ENCODE data around the gene ELF4. TPM values are rescaled to one million over a fixed set of nuclear protein-coding genes. Genes with fewer than 3 reads are reported as not detected.

ELF4 gene
- polyA plus RNA-seq, 1 donor from 2014 or later = not detected

- no peaks in the 10 kb centered on the region for H3K9me3 ChIP-seq (ENCODE audit: low read length)
- no peak overlapping the region for H3K9ac ChIP-seq (ENCODE audit: low read length)
- no peaks in the 10 kb centered on the region for H3K36me3 ChIP-seq (ENCODE audit: insufficient read depth, low read length)
- TF ChIP-seq RAD21 (conservative IDR thresholded peaks at IDR 0.05) (no peak), REST (IDR thresholded peaks at IDR 0.05; ENCODE audit: borderline replicate concordance) (no peak)
- H3F3A ChIP-seq (ENCODE audit: insufficient read depth, low read length, poor library complexity, severe bottlenecking) = no peaks in the 10 kb centered on the region
- no peak overlapping the region for H3K27ac ChIP-seq (ENCODE audit: low read length)
- H3K9me2 ChIP-seq (ENCODE audit: insufficient read depth, low read length) = no peaks in the 10 kb centered on the region
- no peak overlapping the region for H2AFZ ChIP-seq (ENCODE audit: low read depth, low read length)
- no peaks in the 10 kb centered on the region for H3K79me2 ChIP-seq (replicated peaks; ENCODE audit: insufficient read depth, low read length)
- H3K4me2 ChIP-seq (ENCODE audit: low read length) = no peak overlapping the region
- H3K27me3 ChIP-seq (ENCODE audit: insufficient read depth, low read depth, low read length) = no peaks in the 10 kb centered on the region
- no peak overlapping the region for H3K4me3 ChIP-seq (ENCODE audit: low read length)
- H4K20me1 ChIP-seq (ENCODE audit: insufficient read depth) = no peaks in the 10 kb centered on the region
Measured at GRCh38 chrX:130147631-130148030, 37.3 kb upstream of the ELF4 start.

GRCh38 chrX:130145123-130145522 lies 34.8 kb upstream of the ELF4 start:
- H4K20me1 ChIP-seq (ENCODE audit: insufficient read depth) = no peaks in the 10 kb centered on the region
- H3K9me2 ChIP-seq (ENCODE audit: insufficient read depth, low read length) = no peaks in the 10 kb centered on the region
- no peak overlapping the region for H3K27ac ChIP-seq (ENCODE audit: low read length)
- TF ChIP-seq TAF1 (IDR thresholded peaks at IDR 0.05; ENCODE audit: low read depth) (no peak), RAD21 (conservative IDR thresholded peaks at IDR 0.05) (no peak), EP300 (conservative IDR thresholded peaks at IDR 0.05; ENCODE audit: poor library complexity, severe bottlenecking) (no peak), SMC3 (conservative IDR thresholded peaks at IDR 0.05; ENCODE audit: poor library complexity) (no peak), MXI1 (conservative IDR thresholded peaks at IDR 0.05; ENCODE audit: poor library complexity, severe bottlenecking) (no peak), CTCF (IDR thresholded peaks at IDR 0.05; ENCODE audit: poor library complexity, severe bottlenecking) (no peak), POLR2AphosphoS5 (IDR thresholded peaks at IDR 0.05) (no peak), REST (IDR thresholded peaks at IDR 0.05; ENCODE audit: borderline replicate concordance) (no peak), EZH2 (IDR thresholded peaks at IDR 0.05; ENCODE audit: borderline replicate concordance, insufficient read depth, low read length, poor library complexity, severe bottlenecking) (no peak)
- no peaks in the 10 kb centered on the region for H3F3A ChIP-seq (ENCODE audit: insufficient read depth, low read length, poor library complexity, severe bottlenecking)
- H2AFZ ChIP-seq (ENCODE audit: low read depth, low read length) = no peak overlapping the region
- H3K4me3 ChIP-seq (ENCODE audit: low read length) = no peak overlapping the region
- H3K79me2 ChIP-seq (replicated peaks; ENCODE audit: insufficient read depth, low read length) = no peaks in the 10 kb centered on the region
- no peak overlapping the region for H3K4me2 ChIP-seq (ENCODE audit: low read length)
- no peaks in the 10 kb centered on the region for H3K27me3 ChIP-seq (ENCODE audit: insufficient read depth, low read depth, low read length)
- H3K9me3 ChIP-seq (ENCODE audit: low read length) = no peaks in the 10 kb centered on the region
- H3K36me3 ChIP-seq (ENCODE audit: insufficient read depth, low read length) = no peaks in the 10 kb centered on the region
- H3K9ac ChIP-seq (ENCODE audit: low read length) = no peak overlapping the region

All from neural cell (in vitro differentiated cells).